ENCODE measurements around the gene SPECC1L.

- TF ChIP-seq CTCF (IDR thresholded peaks at IDR 0.05), result no peak
- no peak for TF ChIP-seq POLR2A (IDR thresholded peaks at IDR 0.05)
Measured at GRCh38 chr22:24417901-24418641, 147.4 kb downstream of the SPECC1L start.
